Loucy (cell line): ENCODE data around the gene CCDC178.
A peak's percentile ranks its signal among the peaks of the same experiment; 100 is the strongest.

ENCODE experiments used
- H2AFZ ChIP-seq: fragments of 200-600 bp; sonication (generic); 2 replicates; pipeline ENCODE4 v1.6.0; 2016; ENCODE audit warnings: antibody characterized with exemption, mild to moderate bottlenecking, low read length, moderate library complexity
- H3F3A ChIP-seq: fragments of 200-600 bp; 2 replicates; pipeline ENCODE4 v1.6.0; 2016; ENCODE audit warnings: antibody characterized with exemption, low read depth, mild to moderate bottlenecking
- H3K27me3 ChIP-seq: fragments of 200-600 bp; sonication (generic); 2 replicates; pipeline ENCODE4 v1.6.1; 2014; ENCODE audit warnings: low read length, mild to moderate bottlenecking; ENCODE audit not compliant: insufficient read depth, poor library complexity, severe bottlenecking
- H3K36me3 ChIP-seq: fragments of 200-600 bp; sonication (generic); 2 replicates; pipeline ENCODE4 v1.6.1; 2016; ENCODE audit warnings: low read length; ENCODE audit not compliant: insufficient read depth
- H3K4me1 ChIP-seq: fragments of 200-600 bp; sonication (generic); 2 replicates; pipeline ENCODE4 v1.5.1; 2014; ENCODE audit warnings: low read length, mild to moderate bottlenecking; ENCODE audit not compliant: insufficient read depth, poor library complexity, severe bottlenecking
- H3K4me2 ChIP-seq: fragments of 200-600 bp; sonication (generic); 2 replicates; pipeline ENCODE4 v1.6.0; 2014; ENCODE audit warnings: antibody characterized with exemption, low read length, low read depth, mild to moderate bottlenecking; ENCODE audit not compliant: poor library complexity, severe bottlenecking
- H3K4me3 ChIP-seq: fragments of 200-600 bp; sonication (generic); 2 replicates; pipeline ENCODE4 v1.5.1; 2014; ENCODE audit warnings: low read length, mild to moderate bottlenecking, mixed read lengths; ENCODE audit not compliant: poor library complexity, severe bottlenecking
- H3K79me2 ChIP-seq: fragments of 200-600 bp; sonication (generic); 2 replicates; pipeline ENCODE4 v1.6.1; 2014; ENCODE audit warnings: low read length; ENCODE audit not compliant: insufficient read depth
- H3K9ac ChIP-seq: fragments of 200-600 bp; sonication (generic); 2 replicates; pipeline ENCODE4 v1.6.0; 2014; ENCODE audit warnings: mild to moderate bottlenecking, low read depth, low read length, moderate library complexity; ENCODE audit not compliant: poor library complexity, severe bottlenecking
- H3K9me2 ChIP-seq: fragments of 200-600 bp; sonication (generic); replicated peaks from 2 replicates; pipeline ENCODE4 v1.6.1; 2016; ENCODE audit warnings: low read depth, low read length, mixed read lengths
- H3K9me3 ChIP-seq: fragments of 200-600 bp; sonication (generic); 2 replicates; pipeline ENCODE4 v1.6.1; 2014; ENCODE audit warnings: mild to moderate bottlenecking, antibody characterized with exemption, low read length, low read depth; ENCODE audit not compliant: insufficient read depth
- H4K20me1 ChIP-seq: fragments of 200-600 bp; sonication (generic); 2 replicates; pipeline ENCODE4 v1.6.0; 2014; ENCODE audit warnings: antibody characterized with exemption, low read length, mild to moderate bottlenecking; ENCODE audit not compliant: insufficient read depth, poor library complexity, severe bottlenecking
- EZH2phosphoT487 ChIP-seq: fragments of 200-600 bp; IDR thresholded peaks from 2 replicates; pipeline ENCODE4 v1.6.1; 2018; ENCODE audit warnings: antibody characterized with exemption, mild to moderate bottlenecking, moderate library complexity, borderline replicate concordance
- TF ChIP-seq, protein P1 (sequence below): fragments of 200-600 bp; sonication (generic); conservative IDR thresholded peaks from 2 replicates; pipeline ENCODE4 v1.5.1; 2014; ENCODE audit warnings: mild to moderate bottlenecking, antibody characterized with exemption, low read length

Gene CCDC178

DNA sequence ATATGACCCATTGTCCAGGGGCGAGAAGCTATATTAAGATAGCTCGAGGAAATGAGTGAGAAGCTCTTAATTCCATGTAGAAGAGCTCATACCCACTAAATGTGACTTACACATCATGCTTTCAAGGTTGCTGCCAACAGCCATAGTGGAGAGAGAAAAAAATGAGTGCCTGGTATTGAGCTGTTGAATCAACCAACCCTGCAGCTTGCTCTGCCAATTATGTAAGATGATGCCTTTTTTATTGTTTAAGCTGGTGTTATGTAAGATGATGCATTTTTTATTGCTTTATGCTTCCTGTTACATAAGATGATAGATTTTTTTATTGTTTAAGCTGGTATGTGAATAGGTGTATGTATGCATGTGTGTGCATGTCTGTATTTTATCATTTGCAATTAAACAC is 228.2 kb downstream of the CCDC178 start:
- Histone ChIP-seq H3K4me2 (no peak overlapping the region), H2AFZ (no peak overlapping the region), H3K9me3 (no peaks in the 10 kb centered on the region), H3K9ac (no peak overlapping the region), H4K20me1 (no peaks in the 10 kb centered on the region), H3K4me3 (no peak overlapping the region), H3F3A (no peaks in the 10 kb centered on the region), H3K9me2 (no peaks in the 10 kb centered on the region), H3K79me2 (no peaks in the 10 kb centered on the region), H3K4me1 (no peaks in the 10 kb centered on the region), H3K36me3 (no peaks in the 10 kb centered on the region), H3K27me3 (no peaks in the 10 kb centered on the region)
- TF ChIP-seq EZH2phosphoT487: no peak
- TF ChIP-seq, protein P1, sequence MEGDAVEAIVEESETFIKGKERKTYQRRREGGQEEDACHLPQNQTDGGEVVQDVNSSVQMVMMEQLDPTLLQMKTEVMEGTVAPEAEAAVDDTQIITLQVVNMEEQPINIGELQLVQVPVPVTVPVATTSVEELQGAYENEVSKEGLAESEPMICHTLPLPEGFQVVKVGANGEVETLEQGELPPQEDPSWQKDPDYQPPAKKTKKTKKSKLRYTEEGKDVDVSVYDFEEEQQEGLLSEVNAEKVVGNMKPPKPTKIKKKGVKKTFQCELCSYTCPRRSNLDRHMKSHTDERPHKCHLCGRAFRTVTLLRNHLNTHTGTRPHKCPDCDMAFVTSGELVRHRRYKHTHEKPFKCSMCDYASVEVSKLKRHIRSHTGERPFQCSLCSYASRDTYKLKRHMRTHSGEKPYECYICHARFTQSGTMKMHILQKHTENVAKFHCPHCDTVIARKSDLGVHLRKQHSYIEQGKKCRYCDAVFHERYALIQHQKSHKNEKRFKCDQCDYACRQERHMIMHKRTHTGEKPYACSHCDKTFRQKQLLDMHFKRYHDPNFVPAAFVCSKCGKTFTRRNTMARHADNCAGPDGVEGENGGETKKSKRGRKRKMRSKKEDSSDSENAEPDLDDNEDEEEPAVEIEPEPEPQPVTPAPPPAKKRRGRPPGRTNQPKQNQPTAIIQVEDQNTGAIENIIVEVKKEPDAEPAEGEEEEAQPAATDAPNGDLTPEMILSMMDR: no peak

DNA sequence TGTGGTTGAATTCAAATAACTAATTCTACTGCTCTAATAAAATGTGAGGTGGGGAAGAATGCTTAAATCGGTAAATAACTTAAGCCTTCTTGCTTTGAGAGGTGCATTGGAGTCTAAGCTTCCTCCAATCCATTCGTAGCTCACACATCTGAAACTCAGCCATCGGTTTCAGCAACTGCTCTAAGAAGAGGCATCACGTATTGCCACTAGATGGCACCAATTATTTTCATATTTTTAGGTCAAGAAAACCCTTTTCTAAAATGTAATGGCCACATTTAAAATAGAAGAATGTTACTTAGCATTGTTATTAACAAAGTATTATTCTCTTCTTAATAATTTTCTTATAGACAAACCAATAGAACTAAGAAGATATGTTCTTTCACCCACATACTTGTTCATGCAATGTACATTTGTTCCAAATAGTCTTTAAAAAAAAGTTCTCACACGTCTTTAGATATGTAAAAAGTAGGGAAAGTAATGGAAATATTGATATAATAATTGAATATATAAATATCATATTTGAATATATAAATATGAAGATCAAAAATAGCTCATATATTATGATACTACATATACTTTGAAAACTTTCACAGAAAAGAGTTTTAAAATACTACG is 229.8 kb downstream of the CCDC178 start:
- Histone ChIP-seq H3K9ac (no peak overlapping the region), H3K27me3 (no peaks in the 10 kb centered on the region), H3K9me3 (no peaks in the 10 kb centered on the region), H3F3A (no peaks in the 10 kb centered on the region), H3K79me2 (no peaks in the 10 kb centered on the region), H3K4me3 (no peak overlapping the region), H2AFZ (no peak overlapping the region; the same call in 1 of the 2 replicates), H3K4me1 (no peaks in the 10 kb centered on the region), H3K4me2 (peak overlapping the region; percentile 11), H4K20me1 (no peaks in the 10 kb centered on the region), H3K36me3 (no peaks in the 10 kb centered on the region), H3K9me2 (no peaks in the 10 kb centered on the region)
- TF ChIP-seq, protein P1: peak; percentile 75
- TF ChIP-seq EZH2phosphoT487: no peak

DNA sequence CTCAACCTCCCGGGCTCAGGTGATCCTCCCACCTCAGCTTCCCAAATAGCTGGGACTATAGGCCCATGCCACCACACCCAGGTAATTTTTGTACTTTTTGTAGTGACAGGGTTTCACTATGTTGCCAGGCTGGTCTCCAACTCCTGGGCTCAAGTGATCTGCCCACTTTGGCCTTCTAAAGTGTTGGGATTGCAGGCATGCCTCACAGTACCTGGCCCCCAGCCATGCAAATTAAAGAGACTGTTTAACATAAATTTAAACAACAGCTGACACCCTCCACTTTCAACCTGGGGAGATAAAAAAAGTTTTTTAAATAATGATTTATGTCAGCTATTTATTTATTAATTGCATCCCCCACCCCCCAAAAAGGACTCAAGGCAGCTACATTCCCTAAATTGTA is 234.7 kb downstream of the CCDC178 start:
- no peaks in the 10 kb centered on the region for H3F3A ChIP-seq
- no peaks in the 10 kb centered on the region for H3K36me3 ChIP-seq
- no peaks in the 10 kb centered on the region for H3K9me3 ChIP-seq
- no peak overlapping the region for H3K9ac ChIP-seq
- H3K9me2 ChIP-seq: no peaks in the 10 kb centered on the region
- no peaks in the 10 kb centered on the region for H4K20me1 ChIP-seq
- H3K27me3 ChIP-seq: no peaks in the 10 kb centered on the region
- no peak for TF ChIP-seq EZH2phosphoT487
- TF ChIP-seq, protein P1: no peak
- H3K4me3 ChIP-seq: no peak overlapping the region
- no peak overlapping the region for H3K4me2 ChIP-seq
- H3K4me1 ChIP-seq: peaks cover 5% of the 10 kb centered on the region
- no peak overlapping the region for H2AFZ ChIP-seq
- H3K79me2 ChIP-seq: no peaks in the 10 kb centered on the region
